K562 (cell line): ENCODE results near the gene VRK1. TPM values are rescaled to one million over a fixed set of nuclear protein-coding genes. Genes with fewer than 3 reads are reported as not detected.

Experiments
- BRD9 ChIP-seq: fragments of 450-650 bp; IDR thresholded peaks from 2 replicates; pipeline ENCODE4 v1.6.1; 2018; ENCODE audit warnings: low read depth; ENCODE audit not compliant: partially characterized antibody
- EHMT2 ChIP-seq: fragments of 450-650 bp; IDR thresholded peaks from 2 replicates; pipeline ENCODE4 v1.6.1; 2018; ENCODE audit warnings: antibody characterized with exemption
- FOXK2 ChIP-seq, 2 experiments: fragments of 450-650 bp; IDR thresholded peaks in 1 of 2; conservative IDR thresholded peaks in 1 of 2; 2 replicates each; pipeline ENCODE4 v1.6.1; 2016; ENCODE audit warnings: low read depth in 2 of 2, mild to moderate bottlenecking in 1 of 2
- ILF3 ChIP-seq: fragments of 450-650 bp; IDR thresholded peaks from 2 replicates; pipeline ENCODE4 v1.6.1; 2018; ENCODE audit warnings: antibody characterized with exemption, mild to moderate bottlenecking, moderate library complexity, borderline replicate concordance
- KHSRP ChIP-seq: fragments of 450-650 bp; IDR thresholded peaks from 2 replicates; pipeline ENCODE4 v1.6.1; 2017
- POLR2B ChIP-seq: fragments of 450-650 bp; IDR thresholded peaks from 2 replicates; pipeline ENCODE4 v1.6.1; 2018; ENCODE audit warnings: low read depth; ENCODE audit not compliant: partially characterized antibody
- SETDB1 ChIP-seq: IDR thresholded peaks from one replicate; pipeline ENCODE4 v1.6.1; 2012; ENCODE audit warnings: low read length, control low read depth, inconsistent platforms
- SIX5 ChIP-seq, 2 experiments: IDR thresholded peaks; 2 replicates each; pipeline ENCODE4 v1.6.1; 2011; ENCODE audit warnings: low read length in 2 of 2, borderline replicate concordance in 1 of 2, low read depth in 1 of 2, mild to moderate bottlenecking in 1 of 2, moderate library complexity in 1 of 2; ENCODE audit not compliant: insufficient read depth in 1 of 2
- TAF15 ChIP-seq: fragments of 200-400 bp; formaldehyde crosslinking; IDR thresholded peaks from 2 replicates; pipeline ENCODE4 v1.6.1; 2017; ENCODE audit warnings: mild to moderate bottlenecking, low read depth, low read length, moderate library complexity
- TFAP4 ChIP-seq: sonication (generic); formaldehyde crosslinking; IDR thresholded peaks from 2 replicates; pipeline ENCODE4 v1.8.0; 2022; ENCODE audit warnings: missing genetic modification reagents, mild to moderate bottlenecking, moderate library complexity, borderline replicate concordance
- XRCC5 ChIP-seq: fragments of 200-400 bp; formaldehyde crosslinking; IDR thresholded peaks from 2 replicates; pipeline ENCODE4 v1.6.1; 2017; ENCODE audit warnings: low read depth, mild to moderate bottlenecking, low read length
- ZNF316 ChIP-seq: fragments of 450-650 bp; IDR thresholded peaks from 2 replicates; pipeline ENCODE4 v1.6.1; 2016
- ZNF507 ChIP-seq: conservative IDR thresholded peaks from 2 replicates; pipeline ENCODE4 v1.6.1; 2017; ENCODE audit warnings: missing genetic modification characterization, missing compliant biosample characterization
- polyA plus RNA-seq, 8 experiments: library from polyadenylated mRNA; depleted of rRNA in 4 of 8; stranded (reverse) in 5 of 8; unstranded in 3 of 8; fragments of >200 nt; fragmentation: Nextera tagmentation in 2 of 8; fragmentation: Illumina TruSeq in 1 of 8; extraction: Ambion mirVana in 2 of 8; extraction: Trizol in 1 of 8; gene quantifications; 2 replicates each; pipeline versions ENCODE4 v1.2.1 to v1.2.3, GENCODE V29; 2011 to 2014; ENCODE audit warnings: inconsistent platforms in 1 of 8, missing spikeins in 1 of 8
- total RNA-seq, 7 experiments: library from RNA; depleted of rRNA in 6 of 7; stranded (reverse); fragments of >200 nt in 6 of 7; fragmentation: Illumina TruSeq in 2 of 7; extraction: Trizol in 2 of 7; gene quantifications; 2 replicates each; pipeline versions ENCODE4 v1.2.1 to v1.2.3, GENCODE V29; 2011 to 2021; ENCODE audit warnings: low replicate concordance in 1 of 7
- TF ChIP-seq, protein P1 (sequence below): fragments of 450-650 bp; IDR thresholded peaks from 2 replicates; pipeline ENCODE4 v1.6.1; 2016; ENCODE audit warnings: mild to moderate bottlenecking, moderate library complexity
- TF ChIP-seq, protein P2 (sequence below): IDR thresholded peaks from 2 replicates; pipeline ENCODE4 v1.6.1; 2011; ENCODE audit not compliant: insufficient read length; ENCODE audit errors: extremely low read depth

Gene VRK1
- total and polyA plus RNA-seq, 9 of the 15 experiments (the other 6 are each of a cell fraction or from before 2014, with no cell fraction given): 83.6 to 177 (median 116) TPM

DNA sequence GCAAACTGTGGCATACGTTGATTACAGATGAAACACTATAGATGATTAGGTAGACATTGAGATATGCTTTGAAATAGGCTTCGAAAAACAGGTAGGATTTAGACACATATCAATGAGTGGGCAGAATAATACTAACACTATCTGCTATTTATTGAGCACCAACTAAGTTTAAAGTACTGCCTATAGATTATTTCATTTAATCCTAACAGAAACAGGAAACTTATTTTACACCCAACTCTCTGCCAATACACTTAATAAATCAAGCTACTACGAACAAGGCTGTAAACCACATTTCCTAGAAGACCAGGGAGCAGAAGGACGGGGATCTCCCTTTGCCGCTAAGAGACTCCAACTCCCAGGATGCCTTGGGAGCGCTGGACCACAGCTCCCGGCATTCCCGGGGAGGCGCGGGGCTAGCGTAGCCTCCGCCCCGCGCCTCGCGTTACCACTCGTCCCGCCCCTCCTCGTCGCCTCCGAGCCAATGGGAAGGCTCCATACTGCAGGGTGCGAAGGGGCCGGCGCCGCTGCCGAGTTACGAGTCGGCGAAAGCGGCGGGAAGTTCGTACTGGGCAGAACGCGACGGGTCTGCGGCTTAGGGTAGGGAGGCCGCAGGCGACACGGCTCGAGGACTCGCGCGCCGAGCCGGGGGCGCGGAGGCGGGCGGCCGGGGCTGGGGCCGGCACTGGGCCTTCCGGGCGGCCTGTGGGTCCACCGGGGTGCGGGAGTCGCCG, at the start of gene VRK1 (continued):
- TF ChIP-seq TFAP4 (peak; percentile 36; the same call in 1 of the 2 replicates), BRD9 (no peak), FOXK2 (conservative IDR thresholded peaks at IDR 0.05 in 1 of 2, IDR thresholded peaks at IDR 0.05 in 1 of 2; ENCODE audit: low read depth in 2 of 2) (no peak), XRCC5 (no peak), ZNF316 (no peak), TAF15 (no peak), SETDB1 (no peak), ILF3 (no peak), ZNF507 (tag) (no peak), POLR2B (no peak), EHMT2 (no peak), SIX5 (IDR thresholded peaks at IDR 0.05; ENCODE audit: borderline replicate concordance in 1 of 2, insufficient read depth in 1 of 2, low read depth in 1 of 2, low read length in 2 of 2) (peak; percentile 87 to 88; a peak in 3 of 4 replicates), KHSRP (no peak)
- TF ChIP-seq, protein P1, sequence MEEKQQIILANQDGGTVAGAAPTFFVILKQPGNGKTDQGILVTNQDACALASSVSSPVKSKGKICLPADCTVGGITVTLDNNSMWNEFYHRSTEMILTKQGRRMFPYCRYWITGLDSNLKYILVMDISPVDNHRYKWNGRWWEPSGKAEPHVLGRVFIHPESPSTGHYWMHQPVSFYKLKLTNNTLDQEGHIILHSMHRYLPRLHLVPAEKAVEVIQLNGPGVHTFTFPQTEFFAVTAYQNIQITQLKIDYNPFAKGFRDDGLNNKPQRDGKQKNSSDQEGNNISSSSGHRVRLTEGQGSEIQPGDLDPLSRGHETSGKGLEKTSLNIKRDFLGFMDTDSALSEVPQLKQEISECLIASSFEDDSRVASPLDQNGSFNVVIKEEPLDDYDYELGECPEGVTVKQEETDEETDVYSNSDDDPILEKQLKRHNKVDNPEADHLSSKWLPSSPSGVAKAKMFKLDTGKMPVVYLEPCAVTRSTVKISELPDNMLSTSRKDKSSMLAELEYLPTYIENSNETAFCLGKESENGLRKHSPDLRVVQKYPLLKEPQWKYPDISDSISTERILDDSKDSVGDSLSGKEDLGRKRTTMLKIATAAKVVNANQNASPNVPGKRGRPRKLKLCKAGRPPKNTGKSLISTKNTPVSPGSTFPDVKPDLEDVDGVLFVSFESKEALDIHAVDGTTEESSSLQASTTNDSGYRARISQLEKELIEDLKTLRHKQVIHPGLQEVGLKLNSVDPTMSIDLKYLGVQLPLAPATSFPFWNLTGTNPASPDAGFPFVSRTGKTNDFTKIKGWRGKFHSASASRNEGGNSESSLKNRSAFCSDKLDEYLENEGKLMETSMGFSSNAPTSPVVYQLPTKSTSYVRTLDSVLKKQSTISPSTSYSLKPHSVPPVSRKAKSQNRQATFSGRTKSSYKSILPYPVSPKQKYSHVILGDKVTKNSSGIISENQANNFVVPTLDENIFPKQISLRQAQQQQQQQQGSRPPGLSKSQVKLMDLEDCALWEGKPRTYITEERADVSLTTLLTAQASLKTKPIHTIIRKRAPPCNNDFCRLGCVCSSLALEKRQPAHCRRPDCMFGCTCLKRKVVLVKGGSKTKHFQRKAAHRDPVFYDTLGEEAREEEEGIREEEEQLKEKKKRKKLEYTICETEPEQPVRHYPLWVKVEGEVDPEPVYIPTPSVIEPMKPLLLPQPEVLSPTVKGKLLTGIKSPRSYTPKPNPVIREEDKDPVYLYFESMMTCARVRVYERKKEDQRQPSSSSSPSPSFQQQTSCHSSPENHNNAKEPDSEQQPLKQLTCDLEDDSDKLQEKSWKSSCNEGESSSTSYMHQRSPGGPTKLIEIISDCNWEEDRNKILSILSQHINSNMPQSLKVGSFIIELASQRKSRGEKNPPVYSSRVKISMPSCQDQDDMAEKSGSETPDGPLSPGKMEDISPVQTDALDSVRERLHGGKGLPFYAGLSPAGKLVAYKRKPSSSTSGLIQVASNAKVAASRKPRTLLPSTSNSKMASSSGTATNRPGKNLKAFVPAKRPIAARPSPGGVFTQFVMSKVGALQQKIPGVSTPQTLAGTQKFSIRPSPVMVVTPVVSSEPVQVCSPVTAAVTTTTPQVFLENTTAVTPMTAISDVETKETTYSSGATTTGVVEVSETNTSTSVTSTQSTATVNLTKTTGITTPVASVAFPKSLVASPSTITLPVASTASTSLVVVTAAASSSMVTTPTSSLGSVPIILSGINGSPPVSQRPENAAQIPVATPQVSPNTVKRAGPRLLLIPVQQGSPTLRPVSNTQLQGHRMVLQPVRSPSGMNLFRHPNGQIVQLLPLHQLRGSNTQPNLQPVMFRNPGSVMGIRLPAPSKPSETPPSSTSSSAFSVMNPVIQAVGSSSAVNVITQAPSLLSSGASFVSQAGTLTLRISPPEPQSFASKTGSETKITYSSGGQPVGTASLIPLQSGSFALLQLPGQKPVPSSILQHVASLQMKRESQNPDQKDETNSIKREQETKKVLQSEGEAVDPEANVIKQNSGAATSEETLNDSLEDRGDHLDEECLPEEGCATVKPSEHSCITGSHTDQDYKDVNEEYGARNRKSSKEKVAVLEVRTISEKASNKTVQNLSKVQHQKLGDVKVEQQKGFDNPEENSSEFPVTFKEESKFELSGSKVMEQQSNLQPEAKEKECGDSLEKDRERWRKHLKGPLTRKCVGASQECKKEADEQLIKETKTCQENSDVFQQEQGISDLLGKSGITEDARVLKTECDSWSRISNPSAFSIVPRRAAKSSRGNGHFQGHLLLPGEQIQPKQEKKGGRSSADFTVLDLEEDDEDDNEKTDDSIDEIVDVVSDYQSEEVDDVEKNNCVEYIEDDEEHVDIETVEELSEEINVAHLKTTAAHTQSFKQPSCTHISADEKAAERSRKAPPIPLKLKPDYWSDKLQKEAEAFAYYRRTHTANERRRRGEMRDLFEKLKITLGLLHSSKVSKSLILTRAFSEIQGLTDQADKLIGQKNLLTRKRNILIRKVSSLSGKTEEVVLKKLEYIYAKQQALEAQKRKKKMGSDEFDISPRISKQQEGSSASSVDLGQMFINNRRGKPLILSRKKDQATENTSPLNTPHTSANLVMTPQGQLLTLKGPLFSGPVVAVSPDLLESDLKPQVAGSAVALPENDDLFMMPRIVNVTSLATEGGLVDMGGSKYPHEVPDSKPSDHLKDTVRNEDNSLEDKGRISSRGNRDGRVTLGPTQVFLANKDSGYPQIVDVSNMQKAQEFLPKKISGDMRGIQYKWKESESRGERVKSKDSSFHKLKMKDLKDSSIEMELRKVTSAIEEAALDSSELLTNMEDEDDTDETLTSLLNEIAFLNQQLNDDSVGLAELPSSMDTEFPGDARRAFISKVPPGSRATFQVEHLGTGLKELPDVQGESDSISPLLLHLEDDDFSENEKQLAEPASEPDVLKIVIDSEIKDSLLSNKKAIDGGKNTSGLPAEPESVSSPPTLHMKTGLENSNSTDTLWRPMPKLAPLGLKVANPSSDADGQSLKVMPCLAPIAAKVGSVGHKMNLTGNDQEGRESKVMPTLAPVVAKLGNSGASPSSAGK: 0 out of 2 replicates have a peak, but pooled peaks have one; percentile 46
- TF ChIP-seq, protein P2, sequence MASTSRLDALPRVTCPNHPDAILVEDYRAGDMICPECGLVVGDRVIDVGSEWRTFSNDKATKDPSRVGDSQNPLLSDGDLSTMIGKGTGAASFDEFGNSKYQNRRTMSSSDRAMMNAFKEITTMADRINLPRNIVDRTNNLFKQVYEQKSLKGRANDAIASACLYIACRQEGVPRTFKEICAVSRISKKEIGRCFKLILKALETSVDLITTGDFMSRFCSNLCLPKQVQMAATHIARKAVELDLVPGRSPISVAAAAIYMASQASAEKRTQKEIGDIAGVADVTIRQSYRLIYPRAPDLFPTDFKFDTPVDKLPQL: no peak
